H1 (cell line): Measurements from ENCODE around the gene CFB. TPM values are rescaled to one million over a fixed set of nuclear protein-coding genes. Genes with fewer than 3 reads are reported as not detected.

ENCODE experiments used
- CTCF ChIA-PET: fragments of 300-600 bp; sonication (Branson Sonifier 250); formaldehyde crosslinking; loops from one replicate; lab custom pipeline; 2021; ENCODE audit not compliant: partially characterized antibody; lab: Charles Lee
- POLR2A ChIA-PET: fragments of 300-600 bp; sonication (Branson Sonifier 250); formaldehyde crosslinking; loops from one replicate; lab custom pipeline; 2021; ENCODE audit warnings: inconsistent platforms; ENCODE audit not compliant: partially characterized antibody; lab: Charles Lee
- DNase-seq, 2 experiments: peaks; one replicate each; pipeline versions ENCODE4 v3.0.0 to v3.0.0-alpha.2; 2010 to 2022; ENCODE audit warnings: low spot score in 2 of 2, low read depth in 1 of 2, mixed read lengths in 1 of 2
- FAIRE-seq: peaks from 2 replicates; lab custom pipeline; 2011; peaks lifted over from hg19 to GRCh38; lab: Jason Lieb, UNC
- H2AFZ ChIP-seq: 2 replicates; pipeline ENCODE4 v1.8.1; 2012; ENCODE audit warnings: low read length, inconsistent platforms
- H2AK5ac ChIP-seq: 2 replicates; pipeline ENCODE4 v1.6.1; 2013; ENCODE audit warnings: low read depth, low read length
- H2BK120ac ChIP-seq: replicated peaks from 2 replicates; pipeline ENCODE3; 2013; ENCODE audit warnings: low read depth, low read length, inconsistent platforms
- H2BK12ac ChIP-seq: 2 replicates; pipeline ENCODE4 v1.6.1; 2013; ENCODE audit warnings: low read depth, low read length
- H2BK15ac ChIP-seq: 2 replicates; pipeline ENCODE4 v1.6.1; 2013; ENCODE audit warnings: low read length
- H2BK20ac ChIP-seq: 2 replicates; pipeline ENCODE4 v1.6.1; 2013; ENCODE audit warnings: low read length
- H2BK5ac ChIP-seq: 2 replicates; pipeline ENCODE4 v1.6.1; 2013; ENCODE audit warnings: low read depth, low read length
- H3K14ac ChIP-seq: 2 replicates; pipeline ENCODE4 v1.6.1; 2013; ENCODE audit warnings: inconsistent platforms; ENCODE audit not compliant: insufficient read length
- H3K18ac ChIP-seq: 2 replicates; pipeline ENCODE4 v1.6.1; 2013; ENCODE audit warnings: low read length; ENCODE audit errors: extremely low read depth
- H3K23ac ChIP-seq: 2 replicates; pipeline ENCODE4 v1.6.1; 2013; ENCODE audit warnings: inconsistent platforms; ENCODE audit not compliant: insufficient read length
- H3K23me2 ChIP-seq: 2 replicates; pipeline ENCODE4 v1.6.1; 2013; ENCODE audit warnings: low read depth, low read length
- H3K27ac ChIP-seq: 2 replicates; pipeline ENCODE4 v1.6.1; 2011; ENCODE audit warnings: low read depth, low read length, inconsistent platforms
- H3K27me3 ChIP-seq, 4 experiments: replicated peaks in 1 of 4; 1 replicate in 1 of 4; 2 replicates in 3 of 4; pipeline versions ENCODE4 v1.6.1 to v1.8.1; 2011 to 2013; ENCODE audit warnings: low read length in 3 of 4, mild to moderate bottlenecking in 3 of 4, inconsistent platforms in 2 of 4, mixed read lengths in 2 of 4, moderate library complexity in 1 of 4; ENCODE audit not compliant: control insufficient read depth in 3 of 4, insufficient read depth in 3 of 4; ENCODE audit errors: extremely low read depth in 1 of 4
- H3K36me3 ChIP-seq, 4 experiments: 2 replicates each; pipeline versions ENCODE4 v1.6.1 to v1.8.1; 2011 to 2013; ENCODE audit warnings: mild to moderate bottlenecking in 4 of 4, low read length in 3 of 4, moderate library complexity in 2 of 4, control low read depth in 1 of 4, inconsistent platforms in 1 of 4; ENCODE audit not compliant: insufficient read depth in 4 of 4, control insufficient read depth in 2 of 4
- H3K4ac ChIP-seq: replicated peaks from 2 replicates; pipeline ENCODE3; 2013; ENCODE audit warnings: low read length, low read depth, mixed read lengths, inconsistent platforms; ENCODE audit not compliant: insufficient read length
- H3K4me1 ChIP-seq, 4 experiments: replicated peaks in 1 of 4; 1 replicate in 1 of 4; 2 replicates in 3 of 4; pipeline versions ENCODE4 v1.6.1 to v1.8.1; 2011 to 2013; ENCODE audit warnings: low read length in 3 of 4, inconsistent platforms in 2 of 4, mixed read lengths in 1 of 4; ENCODE audit not compliant: insufficient read depth in 4 of 4, control insufficient read depth in 3 of 4
- H3K4me2 ChIP-seq, 2 experiments: 2 replicates each; pipeline versions ENCODE4 v1.6.1 to v1.8.1; 2011 to 2013; ENCODE audit warnings: low read depth in 2 of 2, low read length in 2 of 2, control low read depth in 1 of 2, inconsistent platforms in 1 of 2, mild to moderate bottlenecking in 1 of 2; ENCODE audit not compliant: insufficient read depth in 1 of 2
- H3K4me3 ChIP-seq, 4 experiments: fragments of 200-600, 300-600 bp in 1 of 4; sonication (generic), shearing (Covaris generic), sonication (Bioruptor Twin) in 1 of 4; 2 replicates each; pipeline versions ENCODE4 v1.5.1 to v1.8.1; 2011 to 2016; ENCODE audit warnings: low read length in 4 of 4, low read depth in 3 of 4, control low read depth in 2 of 4, inconsistent platforms in 2 of 4, mild to moderate bottlenecking in 2 of 4, mixed read lengths in 1 of 4, moderate library complexity in 1 of 4; ENCODE audit not compliant: insufficient read depth in 2 of 4; ENCODE audit errors: extremely low read depth in 1 of 4
- H3K56ac ChIP-seq: replicated peaks from 2 replicates; pipeline ENCODE3; 2013; ENCODE audit warnings: low read depth, mild to moderate bottlenecking, mixed read lengths, low read length, inconsistent platforms; ENCODE audit not compliant: insufficient read length
- H3K79me1 ChIP-seq: 2 replicates; pipeline ENCODE4 v1.6.1; 2013; ENCODE audit warnings: low read depth, low read length, control low read depth
- H3K79me2 ChIP-seq, 2 experiments: 2 replicates each; pipeline versions ENCODE4 v1.6.1 to v1.8.1; 2012 to 2013; ENCODE audit warnings: low read length in 2 of 2, mild to moderate bottlenecking in 2 of 2, inconsistent platforms in 1 of 2; ENCODE audit not compliant: insufficient read depth in 2 of 2, control insufficient read depth in 1 of 2
- H3K9ac ChIP-seq, 4 experiments: replicated peaks in 1 of 4; 1 replicate in 1 of 4; 2 replicates in 3 of 4; pipeline versions ENCODE4 v1.6.1 to v1.8.1; 2011 to 2013; ENCODE audit warnings: low read depth in 3 of 4, low read length in 3 of 4, control low read depth in 2 of 4, mild to moderate bottlenecking in 2 of 4, moderate library complexity in 2 of 4, inconsistent platforms in 1 of 4; ENCODE audit errors: extremely low read depth in 1 of 4
- H3K9me3 ChIP-seq, 2 experiments: 2 replicates each; pipeline versions ENCODE4 v1.6.1 to v1.8.1; 2012 to 2013; ENCODE audit warnings: mild to moderate bottlenecking in 2 of 2, moderate library complexity in 2 of 2, control low read depth in 1 of 2, inconsistent platforms in 1 of 2, low read depth in 1 of 2, low read length in 1 of 2, mixed read lengths in 1 of 2; ENCODE audit not compliant: insufficient read depth in 2 of 2
- H4K20me1 ChIP-seq, 2 experiments: replicated peaks in 1 of 2; 2 replicates each; pipeline versions ENCODE3 to v1.8.1; 2011 to 2013; ENCODE audit warnings: inconsistent platforms in 2 of 2, low read length in 2 of 2, mild to moderate bottlenecking in 1 of 2; ENCODE audit not compliant: insufficient read depth in 2 of 2, control insufficient read depth in 1 of 2
- H4K5ac ChIP-seq: 2 replicates; pipeline ENCODE4 v1.6.1; 2013; ENCODE audit warnings: low read length, low read depth, mixed read lengths, inconsistent platforms; ENCODE audit not compliant: insufficient read length
- H4K8ac ChIP-seq: 2 replicates; pipeline ENCODE4 v1.8.0; 2013; ENCODE audit warnings: mild to moderate bottlenecking, moderate library complexity, low read length, inconsistent platforms; ENCODE audit not compliant: insufficient read depth; ENCODE audit errors: extremely low read depth
- H4K91ac ChIP-seq: replicated peaks from 2 replicates; pipeline ENCODE3; 2013; ENCODE audit warnings: low read length, mixed read lengths, inconsistent platforms; ENCODE audit not compliant: insufficient read length
- BACH1 ChIP-seq: IDR thresholded peaks from 2 replicates; pipeline ENCODE4 v1.6.1; 2012; ENCODE audit warnings: low read length, improper control_type of control experiment
- CHD2 ChIP-seq: IDR thresholded peaks from 2 replicates; pipeline ENCODE4 v1.6.1; 2012; ENCODE audit warnings: low read length, improper control_type of control experiment
- FOSL1 ChIP-seq: IDR thresholded peaks from 2 replicates; pipeline ENCODE4 v1.6.1; 2011; ENCODE audit warnings: mild to moderate bottlenecking, low read depth, low read length, moderate library complexity; ENCODE audit not compliant: insufficient read depth
- JUN ChIP-seq: IDR thresholded peaks from 2 replicates; pipeline ENCODE4 v1.6.1; 2011; ENCODE audit warnings: low read depth, mild to moderate bottlenecking, improper control_type of control experiment, low read length
- KDM5A ChIP-seq: fragments of 200-600 bp; IDR thresholded peaks from 2 replicates; pipeline ENCODE4 v1.7.1; 2012; ENCODE audit warnings: mild to moderate bottlenecking, low read length, inconsistent platforms, mixed read lengths
- POLR2A ChIP-seq, 2 experiments: IDR thresholded peaks; 1 replicate in 1 of 2; 2 replicates in 1 of 2; pipeline ENCODE4 v1.6.1; 2011; ENCODE audit warnings: low read depth in 2 of 2, low read length in 2 of 2, mild to moderate bottlenecking in 2 of 2; ENCODE audit errors: control extremely low read depth in 1 of 2
- SAP30 ChIP-seq: fragments of 300-600 bp; sonication (generic); IDR thresholded peaks from 2 replicates; pipeline ENCODE4 v1.7.1; 2012; ENCODE audit warnings: low read length, moderate library complexity, mild to moderate bottlenecking, inconsistent platforms; ENCODE audit not compliant: insufficient read depth, insufficient replicate concordance
- SIN3A ChIP-seq, 2 experiments: IDR thresholded peaks in 1 of 2; conservative IDR thresholded peaks in 1 of 2; 2 replicates each; pipeline ENCODE4 v1.6.1; 2011 to 2012; ENCODE audit warnings: low read length in 2 of 2, improper control_type of control experiment in 1 of 2, low read depth in 1 of 2, mild to moderate bottlenecking in 1 of 2
- TAF1 ChIP-seq: IDR thresholded peaks from 2 replicates; pipeline ENCODE4 v1.6.1; 2011; ENCODE audit warnings: mild to moderate bottlenecking, low read depth, low read length
- TAF7 ChIP-seq: optimal IDR thresholded peaks from 2 replicates; pipeline ENCODE3; 2011; ENCODE audit warnings: low read depth, mild to moderate bottlenecking, inconsistent platforms, low read length, moderate library complexity, borderline replicate concordance
- WGBS, 2 experiments: shearing (Covaris generic) in 1 of 2; methylation state at CpG; one replicate each; pipeline versions ENCODE4 v1.1.6 to v1.1.7; 2013 to 2015; ENCODE audit warnings: low lambda C conversion rate in 2 of 2, mixed read lengths in 2 of 2, inconsistent platforms in 1 of 2, low coverage in 1 of 2, missing lambda C conversion rate in 1 of 2; ENCODE audit not compliant: insufficient replicate concordance in 2 of 2, insufficient coverage in 1 of 2, insufficient read length in 1 of 2; ENCODE audit errors: extremely low coverage in 1 of 2, missing lambda C conversion rate in 1 of 2; 5-methylcytosine and 5-hydroxymethylcytosine counted together
- polyA plus RNA-seq, 7 experiments: library from polyadenylated mRNA; depleted of rRNA in 3 of 7; stranded (reverse) in 5 of 7; unstranded in 2 of 7; fragments of >200 nt in 5 of 7; fragments of 200-250 nt in 2 of 7; gene quantifications; 1 replicate in 5 of 7; 2 replicates in 1 of 7; 4 replicates in 1 of 7; pipeline versions ENCODE4 v1.2.1 to v1.2.3, GENCODE V29; 2011 to 2013; ENCODE audit warnings: missing spikeins in 2 of 7, mixed read lengths in 2 of 7
- total RNA-seq: library from RNA; stranded (reverse); fragmentation: NEBNext Ultra II Directional; extraction: Animal tissue kit (Norgen Biotek cat#: 25700); gene quantifications from 2 replicates; pipeline ENCODE4 v1.2.1, GENCODE V29; 2021
- TF ChIP-seq, protein P1 (sequence below): IDR thresholded peaks from 2 replicates; pipeline ENCODE4 v1.6.1; 2012; ENCODE audit warnings: inconsistent platforms

CFB gene
- total and polyA plus RNA-seq, 2 of the 8 experiments (the other 6 are each of a cell fraction or from before 2014, with no cell fraction given): 0.09 TPM; not detected in 1

GRCh38 chr6:31947070-31947675 lies 1.3 kb downstream of the CFB start:
- Histone ChIP-seq H3K27ac (no peak overlapping the region), H2BK12ac (no peak overlapping the region), H3K9me3 (no peaks in the 10 kb centered on the region), H3K27me3 (peaks cover 0 to 11% (median 2%) of the 10 kb centered on the region in 4 experiments; a peak in 3 of 7 replicates), H4K8ac (no peak overlapping the region), H3K4me3 (no peak overlapping the region), H2BK15ac (no peak overlapping the region), H2AFZ (no peak overlapping the region), H4K20me1 (no peaks in the 10 kb centered on the region), H3K4ac (no peak overlapping the region), H3K79me1 (no peaks in the 10 kb centered on the region), H2BK120ac (no peak overlapping the region), H3K79me2 (no peaks in the 10 kb centered on the region), H2AK5ac (no peak overlapping the region), H2BK5ac (no peak overlapping the region), H2BK20ac (no peak overlapping the region), H4K91ac (no peak overlapping the region), H3K4me2 (no peak overlapping the region), H3K23me2 (no peaks in the 10 kb centered on the region), H3K9ac (no peak overlapping the region), H3K14ac (no peak overlapping the region), H3K4me1 (peaks cover 0 to 2% (median 0%) of the 10 kb centered on the region in 4 experiments; a peak in 1 of 7 replicates), H3K56ac (no peak overlapping the region), H4K5ac (no peak overlapping the region), H3K23ac (no peak overlapping the region), H3K36me3 (peaks cover 7 to 15% (median 12%) of the 10 kb centered on the region in 4 experiments; a peak in 6 of 8 replicates), H3K18ac (no peak overlapping the region)
- WGBS, 2 experiments: 90% methylated on average over 22 of the region's 24 CpGs; no CpG with 5 or more reads in 1 of the 2 experiments
- FAIRE-seq (no peak), DNase-seq (no peak)
- CTCF ChIA-PET: no interaction called here
- POLR2A ChIA-PET: interaction anchor here (0.7 to 16.4 kb wide), 6 partner anchors 6 to 57 kb away, joined by 3 to 279 read pairs (median 12); partner anchors contain the start of genes DXO, NELFE and SKIC2
- TF ChIP-seq JUN (no peak), SAP30 (no peak), TAF1 (no peak), BACH1 (no peak), FOSL1 (no peak), KDM5A (no peak), SIN3A (conservative IDR thresholded peaks at IDR 0.05 in 1 of 2, IDR thresholded peaks at IDR 0.05 in 1 of 2; ENCODE audit: low read depth in 1 of 2, low read length in 2 of 2) (no peak), CHD2 (no peak), POLR2A (IDR thresholded peaks at IDR 0.05; ENCODE audit: control extremely low read depth in 1 of 2, low read depth in 2 of 2, low read length in 2 of 2) (no peak), TAF7 (no peak)
- TF ChIP-seq, protein P1, sequence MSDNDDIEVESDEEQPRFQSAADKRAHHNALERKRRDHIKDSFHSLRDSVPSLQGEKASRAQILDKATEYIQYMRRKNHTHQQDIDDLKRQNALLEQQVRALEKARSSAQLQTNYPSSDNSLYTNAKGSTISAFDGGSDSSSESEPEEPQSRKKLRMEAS: no peak
